ENCODE data around the gene CCDC97.

Gene CCDC97

DNA sequence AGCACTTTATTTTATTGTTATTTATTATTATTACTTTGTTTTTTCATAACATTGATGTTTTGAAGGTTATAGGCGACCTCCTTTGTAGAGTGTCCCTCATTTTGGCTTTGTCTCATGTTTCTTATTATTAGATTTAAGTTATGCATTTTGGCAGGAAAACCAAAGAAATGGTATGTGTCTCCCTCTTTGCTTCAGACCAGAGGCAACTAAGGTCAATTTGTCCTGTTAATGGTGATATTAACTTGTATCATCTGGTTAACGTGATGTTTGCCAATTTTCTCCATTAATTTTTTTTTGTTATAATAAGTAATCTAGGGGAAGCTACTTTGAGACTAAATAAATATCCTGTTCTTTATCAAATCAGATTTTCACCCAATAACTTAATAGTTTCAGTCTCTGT lies 62.5 kb downstream of the CCDC97 start:
- H3K9me3 ChIP-seq = no peaks in the 10 kb centered on the region
- no peaks in the 10 kb centered on the region for H3K36me3 ChIP-seq
- peak overlapping the region; percentile 25 for H3K27ac ChIP-seq
- no peaks in the 10 kb centered on the region for H3K27me3 ChIP-seq
- no peak overlapping the region for H3K4me3 ChIP-seq (ENCODE audit: low read depth in 1 of 2, low read length in 1 of 2)
- TF ChIP-seq, protein P1, sequence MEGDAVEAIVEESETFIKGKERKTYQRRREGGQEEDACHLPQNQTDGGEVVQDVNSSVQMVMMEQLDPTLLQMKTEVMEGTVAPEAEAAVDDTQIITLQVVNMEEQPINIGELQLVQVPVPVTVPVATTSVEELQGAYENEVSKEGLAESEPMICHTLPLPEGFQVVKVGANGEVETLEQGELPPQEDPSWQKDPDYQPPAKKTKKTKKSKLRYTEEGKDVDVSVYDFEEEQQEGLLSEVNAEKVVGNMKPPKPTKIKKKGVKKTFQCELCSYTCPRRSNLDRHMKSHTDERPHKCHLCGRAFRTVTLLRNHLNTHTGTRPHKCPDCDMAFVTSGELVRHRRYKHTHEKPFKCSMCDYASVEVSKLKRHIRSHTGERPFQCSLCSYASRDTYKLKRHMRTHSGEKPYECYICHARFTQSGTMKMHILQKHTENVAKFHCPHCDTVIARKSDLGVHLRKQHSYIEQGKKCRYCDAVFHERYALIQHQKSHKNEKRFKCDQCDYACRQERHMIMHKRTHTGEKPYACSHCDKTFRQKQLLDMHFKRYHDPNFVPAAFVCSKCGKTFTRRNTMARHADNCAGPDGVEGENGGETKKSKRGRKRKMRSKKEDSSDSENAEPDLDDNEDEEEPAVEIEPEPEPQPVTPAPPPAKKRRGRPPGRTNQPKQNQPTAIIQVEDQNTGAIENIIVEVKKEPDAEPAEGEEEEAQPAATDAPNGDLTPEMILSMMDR (IDR thresholded peaks at IDR 0.05) = no peak
- H3K4me1 ChIP-seq (ENCODE audit: control insufficient read depth in 1 of 2, insufficient read depth in 1 of 2, low read depth in 1 of 2, low read length in 1 of 2) = peaks cover 58 to 60% of the 10 kb centered on the region in 2 experiments

DNA sequence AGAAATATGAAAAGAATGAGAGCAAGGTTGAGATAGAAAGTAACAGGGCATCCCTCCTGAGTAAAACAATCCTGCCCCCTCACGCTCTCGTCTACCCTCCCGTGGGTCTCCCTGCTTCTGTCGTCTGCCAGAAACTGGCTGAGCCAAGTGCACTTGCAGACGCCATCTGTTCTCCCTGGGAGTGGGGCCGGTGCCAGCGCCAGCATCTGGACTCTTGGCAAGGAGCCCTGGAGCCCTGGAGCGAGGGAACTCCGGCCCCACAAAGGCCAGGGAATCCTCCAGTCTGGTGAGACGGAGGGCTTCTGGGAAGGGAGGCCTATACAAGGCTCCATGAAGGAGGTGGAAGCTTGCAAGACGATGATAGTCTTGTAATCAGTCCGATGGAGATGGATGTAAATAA lies 64.0 kb downstream of the CCDC97 start:
- no peak overlapping the region for H3K4me3 ChIP-seq (ENCODE audit: low read depth in 1 of 2, low read length in 1 of 2)
- no peaks in the 10 kb centered on the region for H3K9me3 ChIP-seq
- TF ChIP-seq, protein P1 (IDR thresholded peaks at IDR 0.05) = no peak
- H3K27ac ChIP-seq = no peak overlapping the region
- peaks cover 58 to 60% of the 10 kb centered on the region in 2 experiments for H3K4me1 ChIP-seq (ENCODE audit: control insufficient read depth in 1 of 2, insufficient read depth in 1 of 2, low read depth in 1 of 2, low read length in 1 of 2)
- H3K36me3 ChIP-seq = peaks cover 8% of the 10 kb centered on the region
- H3K27me3 ChIP-seq = no peaks in the 10 kb centered on the region
